ENCODE data around the gene GALT. TPM values are rescaled to one million over a fixed set of nuclear protein-coding genes. Genes with fewer than 3 reads are reported as not detected.
A peak's percentile ranks its signal among the peaks of the same experiment; 100 is the strongest.

GALT gene
- total RNA-seq, 2 experiments from 2014 or later = 95.2 to 95.6 TPM

DNA sequence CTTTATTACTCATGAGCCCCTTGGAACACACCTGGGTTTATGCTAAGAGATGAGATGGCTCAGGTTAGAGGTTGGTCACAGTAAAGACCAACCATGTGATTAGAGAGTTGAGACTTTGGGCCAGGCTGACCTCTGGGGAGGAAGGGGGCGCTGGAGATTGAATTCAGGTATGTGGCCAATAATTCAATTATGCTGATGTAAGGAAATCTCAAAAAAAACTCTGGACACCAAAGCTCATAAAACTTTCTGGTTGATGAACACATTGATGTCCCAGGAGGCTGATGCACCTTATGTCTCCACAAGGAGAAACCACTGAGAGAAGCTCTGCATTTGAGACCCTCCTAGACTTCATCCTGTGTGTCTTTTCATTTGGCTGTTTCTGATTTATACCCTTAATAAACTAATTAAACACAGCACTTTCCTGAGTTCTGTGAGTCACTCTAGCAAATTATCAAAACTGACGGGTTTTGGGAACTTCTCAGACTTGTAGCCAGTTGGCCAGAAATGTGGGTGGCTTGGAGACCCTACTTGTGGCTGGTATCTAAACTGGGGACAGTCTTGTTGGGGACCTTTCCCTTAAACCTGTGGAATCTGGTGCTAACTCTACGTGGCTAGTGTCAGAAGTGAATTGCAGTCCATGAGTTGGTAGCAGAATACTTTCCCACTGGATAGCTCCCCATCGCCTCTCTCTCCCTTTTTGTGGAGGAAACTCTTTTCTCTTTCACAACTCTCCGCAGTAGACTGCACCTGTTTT lies 23.5 kb downstream of the GALT start:
- ChIA-PET POLR2A (no interaction called here), CTCF (interaction anchor here (1.2 to 1.8 kb wide), 3 partner anchors 9 to 36 kb away, joined by 3 to 6 read pairs (median 5); no protein-coding TSS in a partner anchor)
- H3K27me3 Mint-ChIP-seq = no peaks in the 10 kb centered on the region
- no peak overlapping the region for H3K4me3 Mint-ChIP-seq
- peaks cover 8% of the 10 kb centered on the region for H3K9me3 Mint-ChIP-seq
- DNase-seq = no peak
- peaks cover 17% of the 10 kb centered on the region for H3K4me1 Mint-ChIP-seq
- H3K27ac Mint-ChIP-seq = no peak overlapping the region
- H3K36me3 Mint-ChIP-seq (ENCODE audit: low read depth) = peaks cover 28% of the 10 kb centered on the region

DNA sequence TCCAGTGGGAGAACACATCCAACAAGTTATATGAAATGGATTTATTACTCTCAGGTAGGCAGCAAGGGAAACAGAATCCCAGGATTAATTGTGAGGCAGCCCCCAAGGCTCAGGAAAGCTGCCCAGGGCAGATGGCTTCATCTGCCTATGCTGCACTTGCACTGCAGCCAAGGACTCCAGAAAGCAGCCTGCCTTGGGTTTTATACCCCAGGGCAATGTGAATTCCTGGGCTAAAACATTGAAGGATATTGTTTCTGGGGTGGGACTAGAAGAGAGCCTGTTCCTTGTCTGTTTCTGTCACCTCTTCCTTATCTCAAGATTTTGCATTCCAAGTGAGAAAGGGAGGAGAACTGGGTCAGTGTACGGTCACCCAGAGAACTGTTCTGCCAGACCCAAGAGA lies 24.8 kb downstream of the GALT start:
- H3K36me3 Mint-ChIP-seq (ENCODE audit: low read depth) = peaks cover 26% of the 10 kb centered on the region
- H3K27ac Mint-ChIP-seq = no peak overlapping the region
- POLR2A ChIA-PET = no interaction called here
- DNase-seq = no peak
- H3K4me3 Mint-ChIP-seq = no peak overlapping the region
- peaks cover 12% of the 10 kb centered on the region for H3K4me1 Mint-ChIP-seq
- CTCF ChIA-PET = interaction anchor here (1.8 kb wide), 1 partner anchor 37 kb away, joined by 5 read pairs; no protein-coding TSS in a partner anchor
- H3K9me3 Mint-ChIP-seq = peaks cover 8% of the 10 kb centered on the region
- H3K27me3 Mint-ChIP-seq = no peaks in the 10 kb centered on the region

DNA sequence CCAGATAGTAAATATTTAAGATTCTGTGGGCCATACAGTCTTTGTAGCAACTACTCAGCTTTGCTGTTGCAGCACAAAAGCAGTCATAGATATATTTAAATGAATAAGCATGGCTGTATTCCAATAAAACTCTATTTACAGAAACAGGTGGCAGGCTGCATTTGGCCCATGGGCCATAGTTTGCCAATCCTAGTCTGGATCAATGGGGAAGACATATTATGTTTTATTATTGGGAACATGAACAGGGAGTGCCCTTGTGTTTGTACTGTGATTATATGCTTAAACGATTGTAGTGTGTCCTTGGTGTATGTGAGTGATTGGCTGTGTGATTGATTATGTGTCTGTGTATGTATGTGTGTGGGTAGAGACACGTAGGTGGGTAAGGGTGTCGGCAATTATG lies 28.0 kb downstream of the GALT start:
- Mint-ChIP-seq H3K27ac (no peak overlapping the region), H3K9me3 (peaks cover 2% of the 10 kb centered on the region), H3K27me3 (no peaks in the 10 kb centered on the region), H3K4me1 (peaks cover 2% of the 10 kb centered on the region), H3K4me3 (no peak overlapping the region), H3K36me3 (ENCODE audit: low read depth) (peaks cover 8% of the 10 kb centered on the region)
- ChIA-PET POLR2A (no interaction called here), CTCF (interaction anchor here (3.1 kb wide), 1 partner anchor 28 kb away, joined by 22 read pairs; no protein-coding TSS in a partner anchor)
- DNase-seq = no peak

DNA sequence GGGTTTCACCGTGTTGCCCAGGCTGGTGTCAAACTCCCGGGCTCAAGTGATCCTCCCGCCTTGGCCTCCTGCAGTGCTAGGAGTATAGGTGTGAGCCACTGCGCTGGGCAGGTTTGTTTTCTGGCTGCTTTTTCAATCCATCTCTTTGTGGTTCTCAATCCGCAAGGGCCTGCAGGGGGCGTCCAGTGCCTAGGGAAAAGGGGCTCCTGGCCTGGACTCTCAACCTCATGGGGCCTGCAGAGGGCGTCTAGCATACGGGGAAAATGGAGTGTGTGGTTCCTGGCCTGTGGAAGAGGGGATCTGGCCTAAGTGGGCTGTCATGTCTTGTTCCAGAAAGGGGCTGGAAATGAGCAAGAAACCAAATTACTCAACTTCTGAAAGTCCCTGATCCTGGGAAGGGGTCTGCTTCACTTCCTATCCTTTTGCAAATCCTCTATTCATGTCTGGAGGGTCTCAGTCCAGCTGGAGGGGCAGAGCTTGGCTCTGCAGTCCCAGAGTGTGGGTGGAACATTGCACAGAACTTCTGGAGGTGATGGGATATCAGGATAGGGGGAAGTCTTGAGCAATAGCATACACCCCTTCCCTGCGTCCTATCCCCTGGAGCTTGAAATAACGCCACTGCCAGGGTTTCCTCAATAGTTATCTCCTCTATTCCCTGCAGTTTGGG lies 28.7 kb downstream of the GALT start:
- ChIA-PET POLR2A (interaction anchor here (1.1 to 1.3 kb wide), 2 partner anchors 10 to 11 kb away, joined by 3 read pairs; no protein-coding TSS in a partner anchor), CTCF (interaction anchor here (3.1 kb wide), 1 partner anchor 27 kb away, joined by 22 read pairs; no protein-coding TSS in a partner anchor)
- Mint-ChIP-seq H3K27ac (no peak overlapping the region), H3K4me1 (peaks cover 2% of the 10 kb centered on the region), H3K9me3 (no peaks in the 10 kb centered on the region), H3K4me3 (no peak overlapping the region), H3K27me3 (no peaks in the 10 kb centered on the region), H3K36me3 (ENCODE audit: low read depth) (peaks cover 2% of the 10 kb centered on the region)
- peak; percentile 46 for DNase-seq

DNA sequence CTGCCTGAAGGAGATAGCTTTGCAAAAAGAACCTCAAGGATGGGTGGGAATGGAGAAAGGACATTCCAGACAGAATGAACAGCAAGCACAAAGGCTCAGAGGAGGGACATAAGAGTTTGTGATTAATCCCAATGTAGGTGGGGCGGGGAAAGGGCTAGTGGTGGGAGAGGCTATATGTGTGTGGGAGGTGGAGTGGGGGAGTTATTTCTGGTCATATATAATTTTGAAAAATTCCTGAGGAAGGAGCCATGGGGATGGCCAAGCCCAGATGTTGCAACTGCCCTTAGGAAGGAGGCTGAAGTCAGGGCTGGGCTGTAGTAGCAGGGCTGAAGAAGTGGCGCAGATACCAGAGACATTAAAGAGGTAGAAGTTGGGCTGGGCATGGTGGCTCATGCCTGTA lies 29.4 kb downstream of the GALT start:
- DNase-seq = no peak
- CTCF ChIA-PET = interaction anchor here (3.1 kb wide), 1 partner anchor 26 kb away, joined by 22 read pairs; no protein-coding TSS in a partner anchor
- Mint-ChIP-seq H3K9me3 (no peaks in the 10 kb centered on the region), H3K27ac (no peak overlapping the region), H3K36me3 (ENCODE audit: low read depth) (peaks cover 2% of the 10 kb centered on the region), H3K4me3 (no peak overlapping the region), H3K27me3 (no peaks in the 10 kb centered on the region), H3K4me1 (peaks cover 2% of the 10 kb centered on the region)
- POLR2A ChIA-PET = interaction anchor here (1.1 to 1.3 kb wide), 2 partner anchors 11 to 12 kb away, joined by 3 read pairs; no protein-coding TSS in a partner anchor

DNA sequence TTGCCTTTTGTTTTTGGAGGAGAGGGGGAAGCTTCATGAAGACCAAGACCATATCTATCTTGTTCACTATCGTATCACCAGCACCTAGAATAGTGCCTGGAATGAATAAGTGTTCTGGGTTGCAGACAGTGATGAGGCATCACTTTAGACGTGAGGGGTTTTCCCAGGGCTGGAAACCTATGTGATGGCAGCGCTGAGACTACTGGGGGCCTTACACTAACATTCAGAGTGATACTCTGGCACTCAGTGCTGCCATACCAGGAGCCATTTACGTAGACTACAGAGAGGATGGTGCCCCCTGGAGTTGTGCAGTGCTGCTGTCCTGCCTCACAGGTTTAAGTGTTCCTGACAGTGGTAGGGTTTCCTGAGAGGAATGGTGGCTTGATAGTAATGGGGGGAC lies 37.7 kb downstream of the GALT start:
- H3K9me3 Mint-ChIP-seq = no peaks in the 10 kb centered on the region
- CTCF ChIA-PET = interaction anchor here (1.2 kb wide), 1 partner anchor 17 kb away, joined by 4 read pairs; no protein-coding TSS in a partner anchor
- no peak overlapping the region for H3K4me3 Mint-ChIP-seq
- no peak for DNase-seq
- H3K4me1 Mint-ChIP-seq = peaks cover 10% of the 10 kb centered on the region
- POLR2A ChIA-PET = no interaction called here
- no peak overlapping the region for H3K27ac Mint-ChIP-seq
- no peaks in the 10 kb centered on the region for H3K27me3 Mint-ChIP-seq
- peaks cover 6% of the 10 kb centered on the region for H3K36me3 Mint-ChIP-seq (ENCODE audit: low read depth)

DNA sequence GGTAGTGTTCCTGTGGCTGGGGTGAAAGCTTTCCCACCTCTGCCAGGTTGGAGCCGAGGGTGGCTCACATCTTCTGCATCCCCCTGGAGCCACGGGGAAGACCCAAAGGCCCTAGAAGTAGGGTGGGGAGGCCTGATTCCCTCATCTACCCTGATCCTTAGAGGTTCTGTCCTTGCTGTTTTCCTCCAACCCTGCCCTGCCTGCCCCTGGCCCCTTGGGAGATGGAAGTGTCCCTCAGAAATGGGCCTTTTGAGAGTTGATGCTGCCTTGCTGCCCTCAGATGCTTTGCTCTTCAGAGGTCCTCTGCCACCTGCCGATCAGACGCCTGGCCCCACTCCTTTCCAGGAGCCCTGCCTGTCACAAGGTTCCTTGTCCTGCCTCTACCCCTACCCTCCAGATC lies 38.3 kb downstream of the GALT start:
- no peak for DNase-seq
- H3K27me3 Mint-ChIP-seq = no peaks in the 10 kb centered on the region
- no peaks in the 10 kb centered on the region for H3K9me3 Mint-ChIP-seq
- no peak overlapping the region for H3K27ac Mint-ChIP-seq
- H3K36me3 Mint-ChIP-seq (ENCODE audit: low read depth) = peaks cover 6% of the 10 kb centered on the region
- ChIA-PET CTCF (no interaction called here), POLR2A (no interaction called here)
- H3K4me3 Mint-ChIP-seq = no peak overlapping the region
- peaks cover 10% of the 10 kb centered on the region for H3K4me1 Mint-ChIP-seq

DNA sequence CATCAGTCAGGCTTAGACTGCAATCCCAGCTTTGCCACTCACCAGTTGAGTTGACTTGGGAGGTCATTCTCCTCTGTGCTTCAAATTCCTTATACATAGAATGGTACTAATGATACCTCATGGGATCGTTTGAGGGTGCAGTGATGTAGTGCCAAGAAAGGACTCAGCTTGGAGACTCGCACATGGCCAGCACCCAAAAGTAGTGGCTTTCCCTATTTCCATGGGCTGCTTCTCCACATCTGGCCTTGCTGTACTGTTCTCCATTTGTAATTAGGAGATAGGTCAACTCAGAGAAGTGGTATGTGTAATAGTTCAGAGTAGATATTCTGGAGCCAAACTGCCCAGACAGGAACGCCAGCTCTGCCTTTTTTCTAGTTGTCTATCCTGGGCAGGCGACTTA lies 39.1 kb downstream of the GALT start:
- Mint-ChIP-seq H3K27me3 (no peaks in the 10 kb centered on the region), H3K9me3 (no peaks in the 10 kb centered on the region), H3K4me3 (no peak overlapping the region), H3K27ac (no peak overlapping the region), H3K4me1 (peaks cover 10% of the 10 kb centered on the region), H3K36me3 (ENCODE audit: low read depth) (peaks cover 6% of the 10 kb centered on the region)
- no peak for DNase-seq
- CTCF ChIA-PET = interaction anchor here (0.6 to 1.9 kb wide), 3 partner anchors 13 to 214 kb away, joined by 4 to 7 read pairs (median 4); no protein-coding TSS in a partner anchor
- POLR2A ChIA-PET = no interaction called here

DNA sequence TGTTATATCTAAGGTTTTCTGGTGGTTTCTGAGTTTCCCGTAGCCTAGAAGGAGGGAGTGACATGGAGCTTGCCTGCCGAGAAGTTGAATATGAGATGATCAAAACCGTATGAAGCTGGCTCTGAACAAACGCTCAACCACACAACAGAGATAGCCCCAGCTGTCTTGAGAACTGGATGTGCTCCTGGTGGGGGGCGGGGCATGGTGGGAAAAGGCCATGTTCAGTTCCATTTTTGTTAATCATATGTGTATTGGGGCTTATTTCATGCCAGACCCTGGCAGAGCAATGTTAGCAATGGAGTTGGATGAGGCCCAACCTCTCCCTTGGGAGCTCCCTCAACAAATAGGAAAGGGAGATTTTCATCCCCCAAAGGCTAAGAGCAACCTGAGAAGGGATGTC lies 39.8 kb downstream of the GALT start:
- POLR2A ChIA-PET = no interaction called here

DNA sequence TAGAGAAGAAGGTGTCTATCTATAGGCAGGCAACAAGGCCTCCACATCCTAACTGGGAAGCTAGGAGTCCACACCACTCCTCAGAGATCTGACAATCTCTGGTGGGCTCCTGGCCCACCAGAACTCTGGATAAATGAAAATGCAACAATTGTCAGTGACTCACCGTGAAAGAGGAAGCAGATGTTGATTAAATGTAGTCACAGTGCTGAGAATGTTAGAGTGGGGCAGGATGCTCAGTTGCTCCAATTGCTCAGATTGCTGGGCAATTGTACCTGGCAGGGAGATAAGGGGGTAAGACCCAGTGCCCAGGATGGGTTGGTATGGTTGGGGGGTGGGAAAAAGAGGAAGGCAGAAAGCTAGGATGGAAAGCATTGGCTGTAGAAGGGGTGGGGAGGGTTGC lies 40.3 kb downstream of the GALT start:
- no peaks in the 10 kb centered on the region for H3K9me3 Mint-ChIP-seq
- H3K27me3 Mint-ChIP-seq = no peaks in the 10 kb centered on the region
- no peaks in the 10 kb centered on the region for H3K36me3 Mint-ChIP-seq (ENCODE audit: low read depth)
- no peak overlapping the region for H3K27ac Mint-ChIP-seq
- no peak overlapping the region for H3K4me3 Mint-ChIP-seq
- DNase-seq = no peak
- ChIA-PET CTCF (interaction anchor here (0.9 to 1.9 kb wide), 3 partner anchors 12 to 297 kb away, joined by 3 to 7 read pairs (median 4); no protein-coding TSS in a partner anchor), POLR2A (interaction anchor here (0.9 kb wide), 1 partner anchor 29 kb away, joined by 3 read pairs; no protein-coding TSS in a partner anchor)
- H3K4me1 Mint-ChIP-seq = peaks cover 10% of the 10 kb centered on the region

More for the DNA sequence above, 39.8 kb downstream of the GALT start:
- DNase-seq = no peak
- peaks cover under 1% of the 10 kb centered on the region for H3K36me3 Mint-ChIP-seq (ENCODE audit: low read depth)
- H3K4me1 Mint-ChIP-seq = peaks cover 10% of the 10 kb centered on the region
- no peaks in the 10 kb centered on the region for H3K27me3 Mint-ChIP-seq
- CTCF ChIA-PET = interaction anchor here (1.3 to 1.9 kb wide), 2 partner anchors 12 to 16 kb away, joined by 4 to 7 read pairs; no protein-coding TSS in a partner anchor
- H3K9me3 Mint-ChIP-seq = no peaks in the 10 kb centered on the region
- H3K4me3 Mint-ChIP-seq = no peak overlapping the region
- no peak overlapping the region for H3K27ac Mint-ChIP-seq

DNA sequence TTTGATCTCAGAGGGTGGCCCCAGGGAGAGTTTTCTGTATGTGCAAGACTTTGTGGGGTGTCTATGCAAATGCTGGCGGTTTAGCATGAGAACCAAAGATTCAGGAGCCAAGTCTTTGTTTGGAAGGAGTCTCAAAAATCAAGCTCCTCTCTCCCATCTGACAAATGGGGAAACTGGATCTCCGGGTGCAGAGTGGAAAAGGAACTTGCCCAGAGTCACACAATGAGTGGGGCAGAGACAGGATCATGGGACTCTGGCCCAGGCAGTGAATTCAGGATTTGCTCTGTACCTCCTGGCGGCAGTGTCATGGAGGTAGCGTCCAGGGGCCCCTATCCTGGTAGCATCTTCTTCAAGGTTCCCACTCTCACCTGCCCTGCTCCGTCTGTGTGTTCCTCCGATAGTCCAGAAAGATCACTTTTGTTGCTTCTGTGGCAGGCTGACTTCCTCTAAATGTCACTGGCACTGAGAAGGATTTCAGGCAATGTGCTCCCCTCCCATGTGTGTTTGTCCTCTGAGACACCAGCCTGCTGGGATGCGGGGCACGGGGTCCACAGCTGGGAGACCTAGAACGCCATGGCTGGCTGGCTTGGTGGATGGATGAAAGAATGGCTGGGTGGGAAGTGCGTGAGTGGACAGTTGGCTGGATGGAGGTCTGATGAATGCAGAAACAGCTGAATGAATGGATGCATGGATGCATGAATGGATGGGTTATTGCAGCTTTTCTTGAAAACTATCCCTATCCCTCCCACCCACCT lies 41.0 kb downstream of the GALT start:
- no peak overlapping the region for H3K4me3 Mint-ChIP-seq
- no peaks in the 10 kb centered on the region for H3K9me3 Mint-ChIP-seq
- ChIA-PET POLR2A (interaction anchor here (0.9 kb wide), 1 partner anchor 28 kb away, joined by 3 read pairs; no protein-coding TSS in a partner anchor), CTCF (interaction anchor here (0.9 kb wide), 1 partner anchor 297 kb away, joined by 3 read pairs; no protein-coding TSS in a partner anchor)
- H3K27ac Mint-ChIP-seq = no peak overlapping the region
- no peaks in the 10 kb centered on the region for H3K36me3 Mint-ChIP-seq (ENCODE audit: low read depth)
- DNase-seq = no peak
- peaks cover 10% of the 10 kb centered on the region for H3K4me1 Mint-ChIP-seq
- H3K27me3 Mint-ChIP-seq = no peaks in the 10 kb centered on the region

DNA sequence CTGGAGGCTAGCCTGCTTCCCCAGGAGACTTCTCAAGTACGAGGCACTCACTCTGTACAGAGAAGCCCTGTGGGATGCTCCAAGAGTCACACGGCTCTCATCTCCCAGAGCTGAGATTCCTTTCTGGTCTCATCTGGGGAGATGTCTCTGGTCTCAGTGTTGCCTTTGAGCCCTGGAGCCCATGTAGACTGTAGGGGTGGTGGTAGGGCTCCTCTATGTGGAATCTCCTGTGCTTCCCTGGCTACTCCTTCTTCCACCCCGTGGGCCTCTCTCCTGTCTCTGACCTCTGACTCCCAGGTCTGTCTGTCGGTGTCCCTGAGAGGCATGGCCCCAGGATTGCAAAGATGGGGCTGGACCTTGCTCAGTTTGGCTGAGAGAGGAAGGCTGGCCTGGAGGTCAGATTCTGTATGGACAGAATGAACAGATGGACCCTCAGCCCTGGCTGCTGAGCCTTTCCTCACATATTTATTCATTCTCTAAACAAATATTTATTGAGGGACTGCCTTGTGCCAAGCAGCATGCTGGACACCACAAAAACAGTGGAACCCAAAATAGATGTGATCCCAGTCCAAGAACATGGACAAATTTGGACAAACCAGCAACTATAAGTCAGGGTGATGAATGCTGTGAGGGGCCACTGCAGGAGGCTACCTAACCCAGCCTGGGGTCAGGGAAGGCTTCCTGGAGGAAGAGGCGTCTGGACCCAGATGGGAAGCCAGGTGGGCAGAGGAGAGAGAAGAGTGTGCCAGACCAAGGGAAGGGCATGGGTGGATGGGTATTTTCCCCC lies 42.0 kb downstream of the GALT start:
- H3K27me3 Mint-ChIP-seq = no peaks in the 10 kb centered on the region
- H3K4me3 Mint-ChIP-seq = no peak overlapping the region
- CTCF ChIA-PET = no interaction called here
- POLR2A ChIA-PET = no interaction called here
- H3K36me3 Mint-ChIP-seq (ENCODE audit: low read depth) = no peaks in the 10 kb centered on the region
- H3K9me3 Mint-ChIP-seq = no peaks in the 10 kb centered on the region
- H3K4me1 Mint-ChIP-seq = peaks cover 10% of the 10 kb centered on the region
- H3K27ac Mint-ChIP-seq = no peak overlapping the region
- DNase-seq = no peak
